ENCODE measurements around the gene PIWIL4.

Gene PIWIL4

DNA sequence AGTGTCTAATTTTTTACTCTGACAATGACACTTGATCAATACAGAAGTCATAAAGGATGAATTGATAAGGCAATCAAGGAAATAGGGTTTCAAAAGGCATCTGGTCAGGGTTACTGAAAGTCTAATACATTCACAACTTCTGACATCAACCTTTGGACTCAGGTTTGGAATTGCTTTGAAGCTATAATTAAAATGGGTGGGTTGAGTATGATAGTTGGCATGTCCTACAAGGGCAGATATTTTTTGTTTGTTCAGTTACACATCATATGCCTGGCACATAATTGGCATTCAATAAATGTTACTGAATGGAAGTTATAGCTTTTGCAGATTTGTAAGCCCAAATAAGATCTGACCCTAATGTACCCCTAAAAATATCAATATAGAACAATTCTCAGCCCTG is 30.8 kb upstream of the PIWIL4 start:
- no peak overlapping the region for H3K27ac ChIP-seq (ENCODE audit: low read length)
- no peaks in the 10 kb centered on the region for H3K9me3 ChIP-seq (ENCODE audit: control insufficient read depth, low read depth, low read length)
- H3K4me3 ChIP-seq (ENCODE audit: low read length) = no peak overlapping the region
- no peaks in the 10 kb centered on the region for H3K36me3 ChIP-seq (ENCODE audit: control insufficient read depth, low read depth, low read length)
- no peaks in the 10 kb centered on the region for H3K27me3 ChIP-seq (ENCODE audit: control insufficient read depth, insufficient read depth, low read length)
- no peak overlapping the region for H3K9ac ChIP-seq (ENCODE audit: low read length)
- H3K4me1 ChIP-seq (ENCODE audit: control insufficient read depth, low read depth, low read length) = no peaks in the 10 kb centered on the region

DNA sequence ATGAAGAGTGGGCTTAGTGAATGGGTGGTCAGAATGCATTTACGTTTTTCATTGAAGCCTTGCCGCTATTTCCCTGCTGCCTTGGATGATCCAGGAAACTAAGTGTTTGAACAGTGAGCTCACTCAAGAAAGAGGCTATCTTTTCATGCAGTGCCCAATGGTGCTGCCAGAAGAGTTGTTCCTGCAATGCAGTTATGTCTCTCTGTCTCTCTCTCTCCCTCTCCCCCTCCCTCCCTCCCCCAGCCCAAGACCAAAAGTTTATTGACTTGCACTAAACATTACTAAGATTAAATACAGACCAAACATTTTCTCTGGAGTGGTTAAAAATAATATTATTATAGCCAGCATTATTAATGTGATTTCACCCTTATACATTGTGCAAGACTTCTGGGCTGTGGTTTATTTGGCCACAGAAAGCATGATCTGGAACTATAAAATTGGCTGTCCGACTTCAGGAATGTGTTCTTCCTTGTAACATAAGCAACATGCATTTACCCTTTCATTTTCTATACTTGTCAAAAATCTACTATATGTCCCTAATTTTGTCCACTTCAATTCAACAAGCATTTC is 30.1 kb upstream of the PIWIL4 start:
- no peak overlapping the region for H3K9ac ChIP-seq (ENCODE audit: low read length)
- no peaks in the 10 kb centered on the region for H3K4me1 ChIP-seq (ENCODE audit: control insufficient read depth, low read depth, low read length)
- no peak overlapping the region for H3K27ac ChIP-seq (ENCODE audit: low read length)
- H3K9me3 ChIP-seq (ENCODE audit: control insufficient read depth, low read depth, low read length) = no peaks in the 10 kb centered on the region
- H3K4me3 ChIP-seq (ENCODE audit: low read length) = no peak overlapping the region
- no peaks in the 10 kb centered on the region for H3K36me3 ChIP-seq (ENCODE audit: control insufficient read depth, low read depth, low read length)
- H3K27me3 ChIP-seq (ENCODE audit: control insufficient read depth, insufficient read depth, low read length) = no peaks in the 10 kb centered on the region

GRCh38 chr11:94539420-94539819 is 27.7 kb upstream of the PIWIL4 start:
- H3K9me3 ChIP-seq (ENCODE audit: control insufficient read depth, low read depth, low read length) = no peaks in the 10 kb centered on the region
- no peak overlapping the region for H3K27ac ChIP-seq (ENCODE audit: low read length)
- H3K4me3 ChIP-seq (ENCODE audit: low read length) = no peak overlapping the region
- peaks cover 9% of the 10 kb centered on the region for H3K27me3 ChIP-seq (ENCODE audit: control insufficient read depth, insufficient read depth, low read length)
- H3K4me1 ChIP-seq (ENCODE audit: control insufficient read depth, low read depth, low read length) = peaks cover 7% of the 10 kb centered on the region
- no peaks in the 10 kb centered on the region for H3K36me3 ChIP-seq (ENCODE audit: control insufficient read depth, low read depth, low read length)
- H3K9ac ChIP-seq (ENCODE audit: low read length) = no peak overlapping the region

DNA sequence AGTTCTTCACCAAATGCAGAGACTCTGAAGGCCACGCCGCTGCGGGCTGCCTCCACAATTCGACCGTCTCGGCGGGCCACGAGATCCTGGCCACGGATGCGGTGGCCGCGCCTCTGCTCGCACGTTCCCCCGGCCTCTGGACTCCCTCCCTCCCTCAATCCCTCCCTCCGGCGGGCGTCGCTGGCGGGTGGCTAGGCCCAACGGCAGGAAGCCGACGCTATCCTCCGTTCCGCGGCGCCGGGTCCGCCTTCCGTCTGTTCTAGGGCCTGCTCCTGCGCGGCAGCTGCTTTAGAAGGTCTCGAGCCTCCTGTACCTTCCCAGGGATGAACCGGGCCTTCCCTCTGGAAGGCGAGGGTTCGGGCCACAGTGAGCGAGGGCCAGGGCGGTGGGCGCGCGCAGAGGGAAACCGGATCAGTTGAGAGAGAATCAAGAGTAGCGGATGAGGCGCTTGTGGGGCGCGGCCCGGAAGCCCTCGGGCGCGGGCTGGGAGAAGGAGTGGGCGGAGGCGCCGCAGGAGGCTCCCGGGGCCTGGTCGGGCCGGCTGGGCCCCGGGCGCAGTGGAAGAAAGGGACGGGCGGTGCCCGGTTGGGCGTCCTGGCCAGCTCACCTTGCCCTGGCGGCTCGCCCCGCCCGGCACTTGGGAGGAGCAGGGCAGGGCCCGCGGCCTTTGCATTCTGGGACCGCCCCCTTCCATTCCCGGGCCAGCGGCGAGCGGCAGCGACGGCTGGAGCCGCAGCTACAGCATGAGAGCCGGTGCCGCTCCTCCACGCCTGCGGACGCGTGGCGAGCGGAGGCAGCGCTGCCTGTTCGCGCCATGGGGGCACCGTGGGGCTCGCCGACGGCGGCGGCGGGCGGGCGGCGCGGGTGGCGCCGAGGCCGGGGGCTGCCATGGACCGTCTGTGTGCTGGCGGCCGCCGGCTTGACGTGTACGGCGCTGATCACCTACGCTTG is 23.2 kb upstream of the PIWIL4 start, which contains the start of gene FUT4:
TSS of gene FUT4 (plus strand) at position 227 of the 951 bp plus-strand sequence. CDS start at position 440, 213 bp downstream.
- H3K4me1 ChIP-seq (ENCODE audit: control insufficient read depth, low read depth, low read length) = peaks cover 18% of the 10 kb centered on the region
- H3K9me3 ChIP-seq (ENCODE audit: control insufficient read depth, low read depth, low read length) = no peaks in the 10 kb centered on the region
- no peak within 1 kb of the TSS for H3K27ac ChIP-seq (ENCODE audit: low read length)
- H3K9ac ChIP-seq (ENCODE audit: low read length) = peak within 1 kb of the TSS; percentile 60
- H3K27me3 ChIP-seq (ENCODE audit: control insufficient read depth, insufficient read depth, low read length) = peaks cover 34% of the 10 kb centered on the region
- no peaks in the 10 kb centered on the region for H3K36me3 ChIP-seq (ENCODE audit: control insufficient read depth, low read depth, low read length)
- H3K4me3 ChIP-seq (ENCODE audit: low read length) = peak within 1 kb of the TSS; percentile 63

- Histone ChIP-seq H3K9me3 (ENCODE audit: control insufficient read depth, low read depth, low read length) (no peaks in the 10 kb centered on the region), H3K36me3 (ENCODE audit: control insufficient read depth, low read depth, low read length) (no peaks in the 10 kb centered on the region), H3K4me3 (ENCODE audit: low read length) (peak overlapping the region; percentile 63), H3K27ac (ENCODE audit: low read length) (no peak overlapping the region), H3K4me1 (ENCODE audit: control insufficient read depth, low read depth, low read length) (peaks cover 18% of the 10 kb centered on the region), H3K27me3 (ENCODE audit: control insufficient read depth, insufficient read depth, low read length) (peaks cover 34% of the 10 kb centered on the region), H3K9ac (ENCODE audit: low read length) (peak overlapping the region; percentile 23)
These were observed 22.4 kb upstream of the PIWIL4 start for GRCh38 chr11:94544646-94545263.

DNA sequence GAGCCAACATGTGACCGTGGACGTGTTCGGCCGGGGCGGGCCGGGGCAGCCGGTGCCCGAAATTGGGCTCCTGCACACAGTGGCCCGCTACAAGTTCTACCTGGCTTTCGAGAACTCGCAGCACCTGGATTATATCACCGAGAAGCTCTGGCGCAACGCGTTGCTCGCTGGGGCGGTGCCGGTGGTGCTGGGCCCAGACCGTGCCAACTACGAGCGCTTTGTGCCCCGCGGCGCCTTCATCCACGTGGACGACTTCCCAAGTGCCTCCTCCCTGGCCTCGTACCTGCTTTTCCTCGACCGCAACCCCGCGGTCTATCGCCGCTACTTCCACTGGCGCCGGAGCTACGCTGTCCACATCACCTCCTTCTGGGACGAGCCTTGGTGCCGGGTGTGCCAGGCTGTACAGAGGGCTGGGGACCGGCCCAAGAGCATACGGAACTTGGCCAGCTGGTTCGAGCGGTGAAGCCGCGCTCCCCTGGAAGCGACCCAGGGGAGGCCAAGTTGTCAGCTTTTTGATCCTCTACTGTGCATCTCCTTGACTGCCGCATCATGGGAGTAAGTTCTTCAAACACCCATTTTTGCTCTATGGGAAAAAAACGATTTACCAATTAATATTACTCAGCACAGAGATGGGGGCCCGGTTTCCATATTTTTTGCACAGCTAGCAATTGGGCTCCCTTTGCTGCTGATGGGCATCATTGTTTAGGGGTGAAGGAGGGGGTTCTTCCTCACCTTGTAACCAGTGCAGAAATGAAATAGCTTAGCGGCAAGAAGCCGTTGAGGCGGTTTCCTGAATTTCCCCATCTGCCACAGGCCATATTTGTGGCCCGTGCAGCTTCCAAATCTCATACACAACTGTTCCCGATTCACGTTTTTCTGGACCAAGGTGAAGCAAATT is 21.7 kb upstream of the PIWIL4 start:
- no peaks in the 10 kb centered on the region for H3K9me3 ChIP-seq (ENCODE audit: control insufficient read depth, low read depth, low read length)
- H3K4me1 ChIP-seq (ENCODE audit: control insufficient read depth, low read depth, low read length) = peaks cover 18% of the 10 kb centered on the region
- H3K36me3 ChIP-seq (ENCODE audit: control insufficient read depth, low read depth, low read length) = no peaks in the 10 kb centered on the region
- no peak overlapping the region for H3K27ac ChIP-seq (ENCODE audit: low read length)
- H3K9ac ChIP-seq (ENCODE audit: low read length) = peak overlapping the region; percentile 23
- H3K4me3 ChIP-seq (ENCODE audit: low read length) = peak overlapping the region; percentile 63
- H3K27me3 ChIP-seq (ENCODE audit: control insufficient read depth, insufficient read depth, low read length) = peaks cover 34% of the 10 kb centered on the region

DNA sequence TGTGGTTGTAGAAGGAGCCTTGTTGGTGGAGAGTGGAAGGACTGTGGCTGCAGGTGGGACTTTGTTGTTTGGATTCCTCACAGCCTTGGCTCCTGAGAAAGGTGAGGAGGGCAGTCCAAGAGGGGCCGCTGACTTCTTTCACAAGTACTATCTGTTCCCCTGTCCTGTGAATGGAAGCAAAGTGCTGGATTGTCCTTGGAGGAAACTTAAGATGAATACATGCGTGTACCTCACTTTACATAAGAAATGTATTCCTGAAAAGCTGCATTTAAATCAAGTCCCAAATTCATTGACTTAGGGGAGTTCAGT is 21.1 kb upstream of the PIWIL4 start:
- H3K36me3 ChIP-seq (ENCODE audit: control insufficient read depth, low read depth, low read length) = no peaks in the 10 kb centered on the region
- H3K4me3 ChIP-seq (ENCODE audit: low read length) = peak overlapping the region; percentile 63
- peaks cover 34% of the 10 kb centered on the region for H3K27me3 ChIP-seq (ENCODE audit: control insufficient read depth, insufficient read depth, low read length)
- no peak overlapping the region for H3K9ac ChIP-seq (ENCODE audit: low read length)
- H3K4me1 ChIP-seq (ENCODE audit: control insufficient read depth, low read depth, low read length) = peaks cover 18% of the 10 kb centered on the region
- H3K27ac ChIP-seq (ENCODE audit: low read length) = no peak overlapping the region
- no peaks in the 10 kb centered on the region for H3K9me3 ChIP-seq (ENCODE audit: control insufficient read depth, low read depth, low read length)

- Histone ChIP-seq H3K4me3 (ENCODE audit: low read length) (no peak overlapping the region), H3K9ac (ENCODE audit: low read length) (no peak overlapping the region), H3K9me3 (ENCODE audit: control insufficient read depth, low read depth, low read length) (no peaks in the 10 kb centered on the region), H3K27me3 (ENCODE audit: control insufficient read depth, insufficient read depth, low read length) (peaks cover 34% of the 10 kb centered on the region), H3K4me1 (ENCODE audit: control insufficient read depth, low read depth, low read length) (peaks cover 18% of the 10 kb centered on the region), H3K27ac (ENCODE audit: low read length) (no peak overlapping the region), H3K36me3 (ENCODE audit: control insufficient read depth, low read depth, low read length) (no peaks in the 10 kb centered on the region)
These were observed 20.3 kb upstream of the PIWIL4 start for GRCh38 chr11:94546886-94547285.

DNA sequence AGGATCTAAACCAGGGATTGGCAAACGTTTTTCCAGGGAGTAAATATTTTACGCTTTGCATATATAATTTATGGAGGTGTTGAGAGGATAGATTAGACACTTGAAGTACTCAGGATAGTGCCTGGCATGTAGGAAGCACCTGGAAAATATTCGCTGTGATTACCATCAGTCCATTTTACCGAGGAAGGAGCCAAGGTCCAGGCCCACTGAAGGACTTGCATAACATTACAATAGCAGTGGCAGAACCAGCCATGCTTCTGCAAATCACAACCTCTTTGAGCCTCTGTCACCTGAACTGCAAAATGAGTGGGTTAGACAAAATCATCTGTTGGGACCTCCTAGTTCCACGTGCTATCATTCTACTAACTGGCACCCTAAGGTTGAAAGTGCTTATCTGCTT is 18.0 kb upstream of the PIWIL4 start:
- no peak overlapping the region for H3K27ac ChIP-seq (ENCODE audit: low read length)
- no peaks in the 10 kb centered on the region for H3K36me3 ChIP-seq (ENCODE audit: control insufficient read depth, low read depth, low read length)
- peaks cover 25% of the 10 kb centered on the region for H3K27me3 ChIP-seq (ENCODE audit: control insufficient read depth, insufficient read depth, low read length)
- peaks cover 10% of the 10 kb centered on the region for H3K4me1 ChIP-seq (ENCODE audit: control insufficient read depth, low read depth, low read length)
- no peaks in the 10 kb centered on the region for H3K9me3 ChIP-seq (ENCODE audit: control insufficient read depth, low read depth, low read length)
- no peak overlapping the region for H3K4me3 ChIP-seq (ENCODE audit: low read length)
- H3K9ac ChIP-seq (ENCODE audit: low read length) = no peak overlapping the region

- Histone ChIP-seq H3K9ac (ENCODE audit: low read length) (no peak overlapping the region), H3K4me3 (ENCODE audit: low read length) (no peak overlapping the region), H3K27me3 (ENCODE audit: control insufficient read depth, insufficient read depth, low read length) (peaks cover 14% of the 10 kb centered on the region), H3K36me3 (ENCODE audit: control insufficient read depth, low read depth, low read length) (no peaks in the 10 kb centered on the region), H3K4me1 (ENCODE audit: control insufficient read depth, low read depth, low read length) (peaks cover 9% of the 10 kb centered on the region), H3K9me3 (ENCODE audit: control insufficient read depth, low read depth, low read length) (no peaks in the 10 kb centered on the region), H3K27ac (ENCODE audit: low read length) (no peak overlapping the region)
These were observed 16.7 kb upstream of the PIWIL4 start for GRCh38 chr11:94550513-94550912.

GRCh38 chr11:94553938-94554337 is 13.2 kb upstream of the PIWIL4 start:
- Histone ChIP-seq H3K9me3 (ENCODE audit: control insufficient read depth, low read depth, low read length) (no peaks in the 10 kb centered on the region), H3K27me3 (ENCODE audit: control insufficient read depth, insufficient read depth, low read length) (no peaks in the 10 kb centered on the region), H3K9ac (ENCODE audit: low read length) (no peak overlapping the region), H3K4me1 (ENCODE audit: control insufficient read depth, low read depth, low read length) (no peaks in the 10 kb centered on the region), H3K27ac (ENCODE audit: low read length) (no peak overlapping the region), H3K36me3 (ENCODE audit: control insufficient read depth, low read depth, low read length) (no peaks in the 10 kb centered on the region), H3K4me3 (ENCODE audit: low read length) (no peak overlapping the region)

Measured in iPS-18a (cell line).